Activated T-cell treated with anti-CD3 and anti-CD28 coated beads for 48 hours (primary cell): ENCODE data around the gene OR2G2.

Experiments used
- DNase-seq: peaks from one replicate; pipeline ENCODE4 v3.0.0-alpha.2; 2020; ENCODE audit warnings: low read depth

OR2G2 gene, protein sequence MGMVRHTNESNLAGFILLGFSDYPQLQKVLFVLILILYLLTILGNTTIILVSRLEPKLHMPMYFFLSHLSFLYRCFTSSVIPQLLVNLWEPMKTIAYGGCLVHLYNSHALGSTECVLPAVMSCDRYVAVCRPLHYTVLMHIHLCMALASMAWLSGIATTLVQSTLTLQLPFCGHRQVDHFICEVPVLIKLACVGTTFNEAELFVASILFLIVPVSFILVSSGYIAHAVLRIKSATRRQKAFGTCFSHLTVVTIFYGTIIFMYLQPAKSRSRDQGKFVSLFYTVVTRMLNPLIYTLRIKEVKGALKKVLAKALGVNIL

DNA sequence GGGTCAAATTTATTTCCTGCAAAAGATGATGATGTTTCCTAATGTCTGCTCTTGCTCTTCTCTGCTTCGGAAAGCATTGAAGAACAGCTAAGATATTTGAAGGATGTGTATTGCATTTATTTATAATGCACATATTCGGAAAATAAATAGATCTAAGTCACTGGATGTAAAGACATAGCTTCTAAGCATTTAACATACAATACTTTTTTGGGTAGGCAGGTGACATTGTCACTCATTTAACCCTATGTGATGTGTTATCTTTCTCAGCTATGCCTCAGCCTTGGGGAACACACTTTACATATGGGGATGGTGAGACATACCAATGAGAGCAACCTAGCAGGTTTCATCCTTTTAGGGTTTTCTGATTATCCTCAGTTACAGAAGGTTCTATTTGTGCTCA lies at the start of gene OR2G2:
Gene OR2G2 (plus strand): TSS at position 301 of the 400 bp plus-strand sequence. CDS start 0 bp downstream, at position 301.
- no peak for DNase-seq

DNA sequence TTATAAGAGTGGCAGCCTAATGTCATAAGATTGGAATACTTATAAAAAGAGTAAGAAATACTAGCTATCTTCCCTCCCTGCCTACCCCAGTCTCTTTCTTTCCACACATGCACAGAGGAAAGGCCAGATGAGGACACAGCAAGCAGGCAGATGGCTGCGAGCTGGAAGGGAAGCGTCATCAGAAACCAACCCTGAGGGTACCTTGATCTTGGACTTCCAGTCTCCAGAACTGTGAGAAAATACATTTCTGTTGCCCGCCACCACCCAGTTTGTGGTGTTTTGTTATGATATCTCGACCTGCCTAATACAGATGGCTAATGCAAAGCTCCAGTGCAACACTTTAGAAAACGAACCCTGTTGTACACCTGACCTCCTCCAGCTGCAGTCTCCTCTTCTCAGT lies 49.6 kb upstream of the OR2G2 start:
- no peak for DNase-seq

DNA sequence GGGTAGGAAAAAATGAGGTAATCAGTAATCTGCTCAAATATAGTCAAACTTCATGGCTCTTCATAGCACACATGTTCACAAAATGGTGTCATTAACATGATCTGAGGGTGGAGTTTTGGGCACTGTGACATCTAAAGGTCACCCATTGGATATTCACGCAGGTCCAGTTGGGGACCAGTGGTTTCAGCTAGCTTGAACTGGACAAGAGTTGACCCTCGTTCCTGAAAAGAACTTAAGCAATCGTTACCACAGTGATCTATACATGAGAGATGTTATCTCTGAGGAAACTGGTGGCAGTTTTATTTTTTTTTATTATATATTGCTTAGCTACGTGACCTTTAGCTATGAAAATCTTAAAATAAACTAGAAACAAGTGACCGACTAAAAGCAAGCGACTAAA lies 48.9 kb upstream of the OR2G2 start:
- DNase-seq: no peak

DNA sequence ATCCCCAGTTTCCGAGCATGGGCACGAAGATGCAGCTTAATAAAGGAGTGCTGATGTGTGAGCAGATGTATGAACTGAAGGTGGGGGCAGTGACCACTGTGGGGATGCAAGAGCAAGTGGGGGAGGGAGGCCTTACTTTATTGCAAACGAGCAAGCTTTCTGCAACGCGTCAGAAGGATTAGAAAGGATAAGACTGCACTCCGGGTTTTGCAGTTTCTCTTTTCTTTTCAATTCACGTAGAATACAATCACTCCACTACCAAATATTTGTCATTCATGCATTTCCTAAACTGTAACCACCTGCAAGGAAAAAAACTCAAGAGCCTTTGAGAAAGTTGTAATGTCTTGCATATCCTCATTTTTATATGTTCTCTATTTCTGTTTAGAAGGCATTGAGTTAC lies 47.6 kb upstream of the OR2G2 start:
- no peak for DNase-seq

DNA sequence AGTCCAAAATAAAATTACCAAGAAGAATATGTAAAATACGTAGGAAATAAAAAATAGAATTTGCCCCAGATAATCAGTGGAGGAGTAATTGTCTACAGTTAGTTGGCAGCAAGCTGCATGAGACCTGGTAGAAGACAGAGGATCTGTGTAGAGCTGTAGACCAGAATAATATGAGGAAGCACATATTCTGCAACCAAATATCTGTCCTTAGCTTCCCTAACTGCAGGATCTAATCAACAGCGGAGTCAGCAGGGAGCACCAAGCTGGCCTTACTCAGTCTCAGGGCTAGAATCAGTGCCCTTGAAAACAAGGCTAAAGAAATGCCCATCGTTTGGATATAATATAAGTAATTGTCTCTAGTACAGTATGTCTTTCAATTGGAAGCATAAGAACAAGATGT lies 45.3 kb upstream of the OR2G2 start:
- no peak for DNase-seq

DNA sequence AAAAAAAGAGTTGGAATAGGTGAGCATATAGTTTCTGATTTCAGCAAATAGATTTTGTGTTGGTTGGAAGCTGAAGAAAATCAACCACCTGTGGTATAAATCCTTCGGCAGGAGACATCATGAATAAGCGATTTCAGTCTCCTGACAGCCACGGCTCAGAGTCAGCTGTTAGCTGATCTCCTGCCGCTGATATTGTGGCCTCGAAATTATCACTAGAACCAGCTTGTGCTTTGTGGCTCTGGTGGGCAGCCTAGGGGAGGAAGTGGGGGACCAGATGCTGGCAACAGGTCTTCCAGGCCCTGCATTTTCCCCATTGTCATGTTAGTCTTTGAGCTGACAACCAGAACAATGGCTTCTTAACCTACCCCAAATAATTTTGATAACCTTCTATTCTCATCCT lies 40.1 kb upstream of the OR2G2 start:
- DNase-seq: no peak

DNA sequence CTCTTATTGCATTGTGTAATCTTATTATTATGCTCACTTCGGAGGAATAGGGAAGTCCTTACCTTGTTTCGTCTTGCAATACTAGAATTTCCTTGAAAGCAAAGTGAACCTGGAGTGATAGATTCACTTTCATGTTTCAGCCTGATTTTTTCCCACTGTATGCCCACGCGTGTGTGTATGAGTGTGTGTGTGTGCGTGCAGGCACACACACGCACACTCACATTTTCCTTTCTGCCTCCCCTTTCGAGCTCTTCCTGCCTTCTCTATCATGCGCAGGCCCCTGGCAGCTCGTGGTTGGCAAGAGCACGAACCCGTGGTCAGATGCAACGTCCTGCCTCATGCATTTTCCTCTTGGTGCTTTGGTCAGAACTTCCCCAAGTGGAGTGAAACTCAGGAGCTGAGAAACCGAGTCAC lies 39.4 kb upstream of the OR2G2 start, which contains the start of gene GCSAML:
Gene GCSAML (plus strand): TSS at position 366 of the 414 bp plus-strand sequence. CDS start 58 bp downstream, outside the sequence.
- no peak for DNase-seq

DNA sequence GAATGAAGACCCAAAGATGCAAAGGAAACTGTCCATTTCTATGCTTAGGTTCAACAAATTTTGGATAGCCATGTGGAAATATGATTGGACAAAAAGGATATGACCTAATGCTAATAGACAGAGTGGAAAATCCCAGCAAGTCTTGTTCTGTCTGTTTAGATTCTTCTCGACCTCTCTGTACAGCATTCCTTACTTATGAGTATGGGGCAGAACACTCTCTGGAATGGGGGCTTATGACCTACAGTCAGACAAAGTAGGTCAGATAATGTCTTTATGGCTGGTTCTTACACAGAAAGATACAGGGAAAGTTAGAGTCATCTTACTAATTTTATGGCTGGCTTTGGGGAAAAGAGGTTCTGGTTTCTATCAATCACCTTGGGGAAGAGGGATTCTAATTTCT lies 36.4 kb upstream of the OR2G2 start:
- DNase-seq: no peak

DNA sequence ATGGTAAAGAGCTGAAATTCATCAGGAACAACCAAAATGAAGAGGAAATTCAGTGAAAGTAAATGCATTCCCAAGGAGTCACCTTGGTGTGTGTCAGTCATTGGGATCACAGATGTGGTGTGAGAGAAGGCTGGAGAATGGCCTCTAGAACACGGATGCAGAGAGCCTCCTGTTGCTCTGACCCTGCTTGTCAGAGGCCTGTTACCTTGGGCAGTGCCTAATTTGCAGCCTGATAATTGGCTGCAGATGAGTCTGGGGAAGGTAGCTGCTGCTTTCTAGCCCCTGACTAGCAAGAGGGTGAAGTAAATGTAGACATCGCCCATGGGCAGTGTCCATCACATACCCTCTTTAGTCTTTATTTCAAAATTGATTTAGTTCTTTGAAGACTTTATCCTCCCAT lies 35.9 kb upstream of the OR2G2 start:
- no peak for DNase-seq

DNA sequence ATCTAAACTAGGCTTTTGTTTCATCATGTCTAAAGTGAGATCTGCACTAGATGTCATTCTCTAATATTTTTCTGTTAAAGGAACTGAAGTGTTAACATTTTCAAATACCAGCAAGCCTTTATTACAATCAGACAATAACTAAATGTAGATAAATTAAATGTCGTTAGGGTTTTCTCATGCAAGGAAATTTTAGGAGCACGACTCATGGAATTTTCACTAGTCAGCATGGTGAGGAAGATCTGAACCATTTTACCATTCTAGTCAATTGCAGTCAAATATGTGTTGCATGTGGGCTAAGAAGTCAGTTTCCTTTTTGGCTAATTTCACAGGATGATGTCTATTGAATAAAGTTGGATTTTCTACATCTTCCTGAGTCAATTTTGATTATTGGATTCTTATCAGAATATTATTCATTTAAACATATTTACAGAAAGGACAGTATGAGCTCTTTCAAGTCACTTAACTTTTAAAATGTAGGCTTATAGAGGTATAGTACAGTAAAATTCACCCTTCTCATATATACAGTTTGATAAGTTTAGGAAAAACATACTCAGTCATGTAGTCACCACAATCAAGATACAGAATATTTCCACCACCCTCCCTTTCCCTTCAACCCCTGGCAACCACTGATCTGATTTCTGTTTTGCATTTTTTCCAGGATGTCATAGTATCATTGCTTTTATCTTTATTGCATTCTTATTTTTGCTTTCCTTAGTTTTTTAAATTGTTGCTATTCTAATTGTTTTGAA lies 30.1 kb upstream of the OR2G2 start:
- no peak for DNase-seq

DNA sequence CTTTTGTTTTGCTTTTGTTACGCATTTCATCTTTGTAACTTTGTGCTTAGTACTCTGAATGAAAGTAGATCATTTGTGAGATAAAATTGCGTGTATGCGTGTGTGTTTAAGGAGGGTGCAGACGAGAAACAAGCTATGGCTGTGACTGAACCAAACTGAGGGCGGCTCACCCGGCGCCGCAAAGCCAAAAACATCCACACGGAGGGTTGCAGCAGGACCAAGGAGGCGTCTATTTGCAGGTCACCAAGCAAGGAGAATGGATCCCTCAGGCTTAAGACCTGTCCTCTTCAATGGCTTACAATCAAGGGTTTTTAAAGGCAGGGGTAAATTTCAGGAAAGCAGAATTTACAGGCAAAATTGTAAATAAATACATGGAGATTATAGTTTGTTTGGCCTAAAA lies 26.4 kb upstream of the OR2G2 start:
- no peak for DNase-seq

DNA sequence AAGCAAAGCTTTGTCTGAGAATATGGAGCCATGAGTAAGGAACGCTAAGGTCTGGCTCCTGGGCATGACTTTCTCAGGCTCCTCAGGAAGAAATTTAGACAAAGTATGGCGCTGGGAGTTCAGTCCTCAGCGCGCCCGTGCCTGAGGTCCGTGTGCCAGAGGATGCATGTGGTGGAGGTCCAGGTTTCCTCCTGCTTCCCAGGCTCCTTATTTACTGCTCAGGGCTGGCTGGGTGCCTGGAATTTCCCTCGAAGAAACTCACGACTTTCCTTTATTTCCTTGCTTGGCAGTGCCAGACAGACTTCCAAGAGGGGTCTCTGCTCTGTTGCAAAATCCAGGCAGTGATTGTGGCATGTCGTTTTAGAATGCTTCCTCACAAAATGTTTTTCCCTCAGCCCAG lies 26.0 kb upstream of the OR2G2 start:
- no peak for DNase-seq

DNA sequence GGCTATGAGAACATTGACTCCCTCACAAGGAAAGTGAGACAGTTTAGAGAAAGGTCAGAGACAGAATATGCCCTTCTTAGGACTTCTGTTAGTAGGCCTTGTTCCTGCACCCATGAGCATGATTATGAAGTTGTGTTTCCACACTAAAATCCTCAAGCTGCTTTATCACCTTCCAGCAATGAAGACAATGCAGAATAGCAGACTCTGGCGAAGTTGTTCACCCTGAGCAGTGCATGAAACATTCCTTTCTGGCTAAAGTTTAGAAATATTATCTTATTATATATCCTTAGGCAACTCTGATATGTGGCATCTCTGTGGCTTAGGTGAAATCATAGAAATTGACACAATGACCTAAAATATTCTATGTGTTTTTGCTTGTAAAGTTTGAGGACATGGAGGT lies 13.9 kb upstream of the OR2G2 start:
- no peak for DNase-seq

DNA sequence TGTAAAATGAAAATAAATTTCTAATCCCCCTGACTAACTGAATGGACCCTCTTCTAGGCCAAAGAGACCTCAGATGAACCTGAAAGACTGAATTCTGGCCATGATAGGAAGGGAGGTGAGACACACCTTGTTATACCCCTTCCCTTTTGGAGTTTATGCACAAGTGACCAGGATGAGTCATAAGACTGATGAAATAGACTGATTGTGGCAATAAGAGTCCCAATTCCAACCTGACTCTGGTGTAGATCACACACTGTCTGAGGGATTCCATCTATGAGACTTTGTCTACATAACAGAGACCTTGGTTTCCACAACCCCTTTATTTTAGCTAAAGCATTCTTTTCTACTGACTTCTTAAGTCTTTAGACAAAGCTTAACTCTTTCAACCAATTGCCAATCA lies 13.5 kb upstream of the OR2G2 start:
- DNase-seq: no peak

DNA sequence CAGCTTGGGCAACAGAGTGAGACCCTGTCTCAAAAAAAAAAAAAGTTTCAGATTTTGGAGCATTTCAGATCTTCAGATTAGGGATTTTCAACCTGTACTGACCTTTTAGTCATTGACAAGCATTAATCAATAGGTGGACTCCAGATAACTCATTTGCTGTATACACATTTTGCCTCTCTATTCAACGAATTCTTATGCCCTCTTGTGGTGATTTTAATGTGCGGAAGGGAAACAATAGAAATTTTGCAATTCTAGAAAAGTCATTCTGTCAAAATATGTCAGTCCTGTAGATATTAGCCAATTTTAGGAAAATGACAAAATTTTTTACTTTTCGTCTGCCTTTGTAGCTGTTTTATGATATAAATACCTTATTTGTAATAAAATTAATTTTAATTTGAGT lies 11.6 kb upstream of the OR2G2 start:
- DNase-seq: no peak

DNA sequence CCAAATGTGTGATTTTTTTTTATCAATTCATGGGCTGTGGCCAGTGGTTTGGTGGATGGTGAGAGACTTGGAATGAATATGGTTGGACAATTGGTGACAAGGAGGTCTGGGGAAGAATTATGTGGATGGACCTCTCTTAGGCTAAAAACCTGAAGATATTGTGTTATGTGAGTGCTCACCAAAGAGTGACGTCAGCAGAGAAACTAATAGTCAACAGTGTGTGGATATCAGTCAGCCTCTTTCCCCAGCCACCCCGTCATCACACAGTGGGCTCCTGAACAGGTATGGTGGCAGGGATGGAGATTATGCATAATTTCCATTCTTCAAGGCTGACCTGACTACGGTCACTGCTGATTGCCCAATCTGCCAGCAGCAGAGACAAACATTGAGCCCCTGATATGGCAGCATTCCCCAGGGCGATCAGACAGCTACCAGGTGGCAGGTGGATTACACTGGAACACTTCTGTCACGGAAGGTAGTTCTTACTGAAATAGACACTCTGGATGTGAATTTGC lies 9.2 kb upstream of the OR2G2 start:
- DNase-seq: no peak

DNA sequence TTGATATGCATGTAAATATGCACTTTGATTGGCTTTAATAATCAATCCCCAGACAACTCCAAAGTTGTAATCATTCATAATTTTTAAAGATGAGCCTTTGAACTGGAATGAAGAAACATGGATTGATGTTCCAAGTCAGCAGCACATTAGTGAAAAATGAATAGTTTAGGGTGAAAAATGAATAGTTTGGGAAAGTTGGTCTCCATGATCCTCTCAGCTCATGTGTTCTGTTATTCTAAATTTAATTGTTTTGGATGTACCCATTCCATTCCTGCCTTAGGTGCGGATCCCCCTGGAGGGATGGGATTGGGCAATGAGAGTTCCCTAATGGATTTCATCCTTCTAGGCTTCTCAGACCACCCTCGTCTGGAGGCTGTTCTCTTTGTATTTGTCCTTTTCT lies 17.1 kb downstream of the OR2G2 start, which contains the start of gene OR2G3:
Gene OR2G3 (plus strand): TSS at position 301 of the 400 bp plus-strand sequence. CDS start 0 bp downstream, at position 301.
- no peak for DNase-seq

DNA sequence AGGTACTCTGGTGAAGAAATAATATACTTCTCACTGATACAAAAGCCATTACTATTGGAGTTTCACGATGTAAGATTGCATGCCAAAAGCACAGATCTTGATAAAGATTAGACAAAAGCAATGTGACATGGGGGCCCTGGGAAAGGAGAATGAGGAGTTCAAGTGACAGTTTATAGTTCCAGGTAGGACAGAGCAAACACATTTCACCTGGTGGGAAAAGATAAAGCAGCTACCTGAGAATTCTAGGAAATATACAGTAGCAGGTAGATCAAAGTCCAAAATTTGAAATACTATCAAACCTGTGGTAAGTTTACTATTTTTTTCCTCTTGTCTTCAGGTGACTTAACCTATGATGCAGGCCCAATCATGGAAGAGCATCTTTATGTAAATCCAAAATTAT lies 25.2 kb downstream of the OR2G2 start:
- no peak for DNase-seq

DNA sequence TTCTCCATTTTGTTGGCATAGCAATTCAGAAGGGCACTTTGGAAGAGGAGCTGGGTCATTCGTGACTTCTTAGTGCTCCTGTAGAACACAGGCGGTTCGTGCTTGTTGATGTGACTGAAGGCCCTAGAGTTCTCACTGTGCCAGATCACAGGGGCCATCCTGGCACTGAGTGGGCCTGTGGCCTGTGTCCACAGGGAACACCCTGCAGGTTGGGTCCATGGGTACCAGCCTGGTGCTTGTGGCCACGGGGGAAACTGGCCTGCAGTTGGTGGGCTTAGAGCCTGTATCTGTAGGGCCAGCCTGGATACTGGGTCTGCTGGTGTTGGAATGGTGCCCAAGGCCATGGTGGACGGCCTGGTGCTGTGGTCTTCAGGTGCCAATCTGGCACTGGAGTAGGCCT lies 26.5 kb downstream of the OR2G2 start:
- no peak for DNase-seq

DNA sequence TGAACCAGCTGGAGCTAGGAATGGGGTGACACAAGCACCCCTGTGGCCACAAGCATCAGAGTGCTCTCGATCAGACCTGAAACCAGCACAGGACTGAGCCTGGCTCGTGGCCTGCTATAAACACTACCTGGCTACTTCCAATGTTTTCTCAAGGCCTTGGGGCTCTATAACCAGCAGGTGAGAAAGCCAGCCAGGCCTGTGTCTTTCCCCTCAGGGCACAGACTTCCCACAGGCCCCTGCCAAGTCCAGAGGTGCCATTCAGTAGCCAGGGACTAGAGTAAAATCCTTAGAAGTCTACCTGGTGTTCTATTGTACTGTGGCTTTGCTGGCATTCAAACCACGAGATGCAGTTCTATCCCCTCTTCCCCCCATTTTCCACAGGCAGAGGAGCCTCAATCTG lies 39.8 kb downstream of the OR2G2 start:
- DNase-seq: no peak

DNA sequence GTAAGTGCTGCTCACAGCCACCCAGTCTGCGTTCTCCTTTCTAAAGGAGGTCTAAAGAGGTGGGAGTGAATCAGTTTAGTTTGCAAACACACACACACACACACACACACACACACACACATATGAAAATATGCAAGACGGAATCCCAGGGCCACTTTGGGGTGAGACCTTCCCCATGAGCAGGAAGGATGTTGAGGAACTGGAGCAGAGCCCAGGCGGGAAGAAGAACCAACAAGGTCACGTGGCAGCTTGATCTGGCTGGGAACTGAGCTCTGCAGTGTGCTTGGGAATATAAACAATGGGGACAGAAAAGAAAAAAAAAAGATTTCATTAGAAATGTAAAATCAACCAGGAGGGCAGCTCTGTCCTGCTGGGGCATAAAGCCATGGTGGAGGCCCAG lies 49.9 kb downstream of the OR2G2 start:
- no peak for DNase-seq

DNA sequence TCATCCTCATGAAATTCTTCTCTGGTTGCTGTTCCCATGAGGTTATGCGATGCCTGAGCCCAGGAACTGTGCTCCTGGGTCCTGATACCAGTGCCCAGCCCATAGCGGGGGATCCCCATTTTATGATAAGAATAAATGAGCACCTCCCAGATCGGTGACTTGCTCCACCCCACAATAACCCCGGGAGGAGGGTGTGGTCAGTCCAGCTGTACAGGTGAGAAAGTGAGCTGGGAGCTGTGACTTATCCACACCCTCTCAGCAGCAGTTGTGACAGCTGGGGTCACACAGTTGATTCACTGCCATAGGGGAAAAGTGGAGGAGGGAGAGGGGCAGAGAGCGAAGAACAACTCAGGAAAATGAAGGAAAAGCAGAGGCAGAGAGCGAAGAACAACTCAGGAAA lies 50.6 kb downstream of the OR2G2 start:
- DNase-seq: no peak
